GM06990 (cell line): ENCODE measurements around the gene SLC45A3.

Experiments
- DNase-seq: peaks from one replicate; pipeline ENCODE4 v3.0.0-alpha.2; 2011; ENCODE audit not compliant: insufficient read length; ENCODE audit errors: extremely low read depth
- H3K27me3 ChIP-seq: replicated peaks from 2 replicates; pipeline ENCODE4 v1.6.0; 2011; ENCODE audit warnings: low read length; ENCODE audit not compliant: control insufficient read depth, insufficient read depth
- H3K36me3 ChIP-seq: 2 replicates; pipeline ENCODE4 v1.5.1; 2011; ENCODE audit warnings: low read length; ENCODE audit not compliant: control insufficient read depth, insufficient read depth
- H3K4me3 ChIP-seq: replicated peaks from 2 replicates; pipeline ENCODE4 v1.5.1; 2011; ENCODE audit warnings: low read depth, mild to moderate bottlenecking, control low read depth, low read length
- CTCF ChIP-seq: IDR thresholded peaks from 2 replicates; pipeline ENCODE4 v1.5.1; 2011; ENCODE audit warnings: low read length, control low read depth, mild to moderate bottlenecking, inconsistent platforms; ENCODE audit not compliant: insufficient read depth, poor library complexity, severe bottlenecking

The SLC45A3 gene

DNA sequence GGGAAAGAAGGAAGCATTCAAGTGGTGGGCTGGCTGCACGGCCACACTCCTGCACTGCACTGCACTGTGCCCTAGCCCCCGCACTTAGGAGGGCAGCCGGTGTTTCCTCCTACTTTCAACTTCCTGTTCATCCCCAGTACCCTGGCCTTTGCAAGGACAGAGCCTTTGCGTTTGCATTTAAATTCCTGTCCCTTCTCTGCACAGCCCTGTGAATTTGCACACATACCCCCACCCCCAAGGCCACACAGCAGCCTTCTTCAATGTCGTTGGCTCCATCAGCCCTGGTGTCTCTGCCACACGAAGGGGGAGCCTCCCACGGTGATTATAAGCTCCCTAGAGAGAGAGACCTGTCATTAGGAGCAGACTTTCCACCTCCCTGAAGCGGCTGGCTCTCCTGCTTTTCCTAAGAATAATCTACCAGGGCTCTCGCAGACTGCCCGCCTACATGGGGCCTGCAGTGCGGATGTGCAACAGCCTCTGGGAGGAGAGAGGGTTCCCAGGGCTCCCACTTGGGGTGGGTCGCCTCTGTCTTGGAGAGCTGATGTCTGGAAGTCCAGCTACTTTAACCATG is 13.2 kb upstream of the SLC45A3 start:
- H3K4me3 ChIP-seq: no peak overlapping the region
- H3K36me3 ChIP-seq: no peaks in the 10 kb centered on the region
- DNase-seq: no peak
- no peak for TF ChIP-seq CTCF
- no peaks in the 10 kb centered on the region; the same call in 1 of the 2 replicates for H3K27me3 ChIP-seq

DNA sequence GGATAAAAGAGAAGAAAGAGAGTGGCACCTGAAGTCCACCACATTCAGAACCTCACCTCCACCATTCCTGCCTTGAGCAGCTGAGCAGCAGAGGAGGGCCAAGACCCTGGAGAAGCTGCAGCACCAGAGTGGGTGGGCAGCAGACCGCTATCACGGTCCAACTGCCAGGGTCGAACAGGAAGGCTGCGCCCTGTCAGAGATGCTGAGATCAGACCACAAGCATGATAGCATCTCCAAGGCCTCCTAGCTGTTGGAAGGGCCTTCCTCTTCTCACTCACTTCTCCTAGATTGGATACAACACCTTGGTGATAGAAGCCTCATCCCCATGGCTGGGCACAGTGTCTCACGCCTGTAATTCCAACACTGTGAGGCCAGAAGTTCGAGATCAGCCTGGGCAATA is 12.1 kb upstream of the SLC45A3 start:
- Histone ChIP-seq H3K4me3 (no peak overlapping the region), H3K27me3 (no peaks in the 10 kb centered on the region), H3K36me3 (no peaks in the 10 kb centered on the region)
- TF ChIP-seq CTCF: no peak
- no peak for DNase-seq

GRCh38 chr1:205690122-205690756 is 9.9 kb upstream of the SLC45A3 start:
- Histone ChIP-seq H3K36me3 (no peaks in the 10 kb centered on the region), H3K27me3 (no peaks in the 10 kb centered on the region), H3K4me3 (no peak overlapping the region)
- no peak for DNase-seq
- no peak for TF ChIP-seq CTCF

DNA sequence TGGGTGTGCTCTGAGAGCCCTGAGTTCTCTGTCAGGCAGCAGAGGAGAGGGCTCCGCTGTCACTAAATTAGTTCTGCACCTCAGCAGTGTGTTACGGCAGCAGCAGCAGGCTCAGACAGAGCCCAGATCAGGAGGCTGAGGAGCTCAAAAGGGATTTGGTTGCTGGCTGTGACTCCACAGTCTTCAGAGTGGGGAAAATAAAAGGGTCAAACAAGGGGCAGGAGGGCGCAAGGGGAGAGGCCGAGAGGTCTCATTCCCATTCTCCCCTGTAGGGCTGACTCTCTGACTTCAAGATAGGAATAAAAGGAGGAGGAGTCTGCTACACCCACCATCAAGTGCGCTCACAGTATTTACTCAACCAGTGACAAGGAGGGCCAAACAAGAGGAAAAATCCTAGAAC is 9.2 kb upstream of the SLC45A3 start:
- H3K27me3 ChIP-seq: no peaks in the 10 kb centered on the region
- no peaks in the 10 kb centered on the region for H3K36me3 ChIP-seq
- TF ChIP-seq CTCF: no peak
- H3K4me3 ChIP-seq: no peak overlapping the region
- no peak for DNase-seq

DNA sequence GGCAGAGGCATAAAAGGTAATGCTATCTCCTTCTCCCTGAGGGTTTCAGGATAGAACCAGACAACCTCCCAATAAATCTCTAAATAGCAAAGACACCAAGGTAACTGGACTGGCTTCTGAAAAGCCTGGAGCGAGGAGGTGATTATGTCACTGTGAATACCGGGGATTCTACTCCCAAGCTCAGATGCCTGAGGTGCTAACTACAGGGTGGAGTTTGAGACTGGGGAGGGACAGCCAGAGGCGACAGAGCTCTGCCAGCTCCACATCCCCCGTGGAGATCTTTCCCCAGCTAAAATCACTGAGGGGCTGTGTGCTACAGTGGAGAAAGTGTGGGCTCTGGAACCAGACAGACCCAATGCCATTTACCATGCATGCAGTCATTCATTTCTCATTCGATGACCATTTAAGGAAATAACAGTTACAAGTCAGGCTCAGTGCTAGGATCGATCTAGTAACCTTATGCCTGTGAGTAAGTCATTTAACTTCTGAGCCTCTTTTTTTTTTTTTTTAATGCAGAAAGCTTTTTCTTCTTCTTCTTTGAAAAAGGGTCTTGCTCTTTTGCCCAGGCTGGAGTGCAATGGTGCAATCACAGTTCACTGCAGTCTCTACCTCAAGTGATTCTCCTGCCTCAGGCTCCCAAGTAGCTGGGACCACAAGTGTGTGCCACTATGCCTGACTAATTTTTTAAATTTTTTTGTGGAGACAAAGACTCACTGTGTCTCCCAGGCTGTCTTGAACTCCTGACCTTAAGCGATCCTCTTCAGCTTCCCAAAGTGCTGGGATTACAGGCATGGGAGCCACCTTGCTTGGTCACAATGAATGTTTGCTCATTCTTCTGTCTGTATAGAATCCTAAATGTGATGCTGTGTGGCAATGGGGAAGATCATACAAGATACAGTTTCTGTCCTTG is 8.1 kb upstream of the SLC45A3 start:
- H3K36me3 ChIP-seq: no peaks in the 10 kb centered on the region
- DNase-seq: no peak
- no peak overlapping the region for H3K4me3 ChIP-seq
- H3K27me3 ChIP-seq: no peaks in the 10 kb centered on the region
- TF ChIP-seq CTCF: no peak
